ENCODE results near the gene LHX4. TPM values are rescaled to one million over a fixed set of nuclear protein-coding genes. Genes with fewer than 3 reads are reported as not detected.

Gene LHX4
- total RNA-seq, 1 donor from 2014 or later = 0.96 TPM

GRCh38 chr1:180188091-180188506 lies 42.0 kb upstream of the LHX4 start:
- peak; percentile 83 for TF ChIP-seq CTCF (conservative IDR thresholded peaks at IDR 0.05)
- peaks cover 6% of the 10 kb centered on the region for H3K36me3 Mint-ChIP-seq (ENCODE audit: low read depth)
- H3K9me3 Mint-ChIP-seq = no peaks in the 10 kb centered on the region
- H3K27ac Mint-ChIP-seq (ENCODE audit: unreplicated experiment) = no peak overlapping the region
- peaks cover 2% of the 10 kb centered on the region for H3K27me3 Mint-ChIP-seq (ENCODE audit: low read depth)
- H3K4me3 Mint-ChIP-seq = no peak overlapping the region
- DNase-seq (ENCODE audit: low read depth, low spot score) = peak; percentile 69
- H3K4me1 Mint-ChIP-seq = peaks cover 12% of the 10 kb centered on the region

- no peak overlapping the region for H3K4me3 Mint-ChIP-seq
Measured at GRCh38 chr1:180188684-180189175, 41.3 kb upstream of the LHX4 start.

GRCh38 chr1:180190091-180190490 lies 40.0 kb upstream of the LHX4 start:
- H3K9me3 Mint-ChIP-seq = no peaks in the 10 kb centered on the region
- peaks cover 7% of the 10 kb centered on the region for H3K36me3 Mint-ChIP-seq (ENCODE audit: low read depth)
- no peak for DNase-seq (ENCODE audit: low read depth, low spot score)
- no peak for TF ChIP-seq CTCF (conservative IDR thresholded peaks at IDR 0.05)
- H3K4me1 Mint-ChIP-seq = peaks cover 14% of the 10 kb centered on the region
- H3K4me3 Mint-ChIP-seq = no peak overlapping the region
- H3K27me3 Mint-ChIP-seq (ENCODE audit: low read depth) = peaks cover 2% of the 10 kb centered on the region
- no peak overlapping the region for H3K27ac Mint-ChIP-seq (ENCODE audit: unreplicated experiment)

More at GRCh38 chr1:180188684-180189175, 41.3 kb upstream of the LHX4 start:
- Mint-ChIP-seq H3K27ac (ENCODE audit: unreplicated experiment) (no peak overlapping the region), H3K9me3 (no peaks in the 10 kb centered on the region), H3K36me3 (ENCODE audit: low read depth) (peaks cover 7% of the 10 kb centered on the region), H3K4me1 (peaks cover 14% of the 10 kb centered on the region), H3K27me3 (ENCODE audit: low read depth) (peaks cover 2% of the 10 kb centered on the region)
- no peak for TF ChIP-seq CTCF (conservative IDR thresholded peaks at IDR 0.05)
- no peak for DNase-seq (ENCODE audit: low read depth, low spot score)

- no peak for DNase-seq (ENCODE audit: low read depth, low spot score)
- Mint-ChIP-seq H3K9me3 (no peaks in the 10 kb centered on the region), H3K4me3 (no peak overlapping the region), H3K4me1 (peaks cover 9% of the 10 kb centered on the region), H3K36me3 (ENCODE audit: low read depth) (peaks cover 7% of the 10 kb centered on the region), H3K27ac (ENCODE audit: unreplicated experiment) (no peak overlapping the region), H3K27me3 (ENCODE audit: low read depth) (peaks cover 2% of the 10 kb centered on the region)
- no peak for TF ChIP-seq CTCF (conservative IDR thresholded peaks at IDR 0.05)
Measured at GRCh38 chr1:180192172-180192571, 37.9 kb upstream of the LHX4 start.

- no peak for DNase-seq (ENCODE audit: low read depth, low spot score)
- peaks cover 9% of the 10 kb centered on the region for H3K4me1 Mint-ChIP-seq
- H3K4me3 Mint-ChIP-seq = no peak overlapping the region
- H3K27ac Mint-ChIP-seq (ENCODE audit: unreplicated experiment) = no peak overlapping the region
- peaks cover 2% of the 10 kb centered on the region for H3K27me3 Mint-ChIP-seq (ENCODE audit: low read depth)
- no peaks in the 10 kb centered on the region for H3K9me3 Mint-ChIP-seq
- no peak for TF ChIP-seq CTCF (conservative IDR thresholded peaks at IDR 0.05)
- peaks cover 7% of the 10 kb centered on the region for H3K36me3 Mint-ChIP-seq (ENCODE audit: low read depth)
Measured at GRCh38 chr1:180193141-180194047, 36.7 kb upstream of the LHX4 start.
